ENCODE data around the gene NSG1. TPM values are rescaled to one million over a fixed set of nuclear protein-coding genes. Genes with fewer than 3 reads are reported as not detected.

NSG1 gene, protein sequence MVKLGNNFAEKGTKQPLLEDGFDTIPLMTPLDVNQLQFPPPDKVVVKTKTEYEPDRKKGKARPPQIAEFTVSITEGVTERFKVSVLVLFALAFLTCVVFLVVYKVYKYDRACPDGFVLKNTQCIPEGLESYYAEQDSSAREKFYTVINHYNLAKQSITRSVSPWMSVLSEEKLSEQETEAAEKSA
- under 1 TPM in 1 of 4 donors, not detected in 3; 0.13 TPM for total RNA-seq

DNA sequence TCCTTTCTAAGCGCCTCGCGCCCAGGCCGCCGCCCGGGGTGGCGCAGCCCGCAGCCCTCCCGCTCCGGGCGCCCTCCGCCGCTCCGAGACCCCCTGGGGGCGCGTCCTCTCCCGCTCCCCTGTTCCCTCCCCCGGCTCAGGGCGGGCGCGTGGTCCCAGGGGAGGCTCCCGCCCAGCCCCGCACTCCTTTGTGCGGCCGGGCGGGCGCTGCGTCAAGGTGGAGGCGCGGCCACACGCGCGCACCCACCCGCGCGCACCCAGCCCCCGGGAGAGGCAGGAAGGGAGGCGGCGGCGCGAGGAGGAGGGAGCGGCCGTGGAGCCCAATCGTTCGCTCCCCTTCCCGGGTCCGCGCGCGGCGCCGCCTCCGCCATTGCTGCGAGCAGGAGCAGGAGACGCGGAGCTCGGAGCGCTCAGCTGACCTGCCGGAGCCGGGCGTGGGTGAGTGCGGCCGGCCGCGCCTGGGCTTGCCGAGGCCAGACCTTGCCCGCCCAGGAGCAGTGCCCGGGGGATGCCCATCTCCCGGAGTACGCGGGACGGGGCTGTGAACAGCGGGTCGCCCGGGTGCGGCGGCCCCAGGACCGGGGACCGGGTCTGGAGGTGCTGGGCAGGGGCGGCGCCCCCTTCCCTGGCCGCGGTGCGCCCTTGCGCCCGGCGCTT is at the start of gene NSG1:
NSG1 (plus strand) TSS at position 367 of the 657 bp plus-strand sequence. CDS start 528 bp downstream, outside the sequence.
- Histone ChIP-seq H3K4me1 (peaks cover 8 to 13% of the 10 kb centered on the region in 2 donors), H3K27ac (no peak within 1 kb of the TSS), H3K27me3 (peaks cover 42 to 54% (median 53%) of the 10 kb centered on the region in 3 donors), H3K9me3 (no peaks in the 10 kb centered on the region), H3K4me3 (peak within 1 kb of the TSS; percentile 35 to 56 (median 40)), H3K36me3 (no peaks in the 10 kb centered on the region)
- intact Hi-C loops (cut with DNase I; ENCODE audit: low total_unique reads): no loop called here
- in situ Hi-C loops (cut with MboI; ENCODE audit: low sequenced_read_pairs in 4 of 4): no loop called here
- ATAC-seq (no peak), DNase-seq (no peak)
- no peak for TF ChIP-seq POLR2A (IDR thresholded peaks at IDR 0.05)
- TF ChIP-seq, protein P1, sequence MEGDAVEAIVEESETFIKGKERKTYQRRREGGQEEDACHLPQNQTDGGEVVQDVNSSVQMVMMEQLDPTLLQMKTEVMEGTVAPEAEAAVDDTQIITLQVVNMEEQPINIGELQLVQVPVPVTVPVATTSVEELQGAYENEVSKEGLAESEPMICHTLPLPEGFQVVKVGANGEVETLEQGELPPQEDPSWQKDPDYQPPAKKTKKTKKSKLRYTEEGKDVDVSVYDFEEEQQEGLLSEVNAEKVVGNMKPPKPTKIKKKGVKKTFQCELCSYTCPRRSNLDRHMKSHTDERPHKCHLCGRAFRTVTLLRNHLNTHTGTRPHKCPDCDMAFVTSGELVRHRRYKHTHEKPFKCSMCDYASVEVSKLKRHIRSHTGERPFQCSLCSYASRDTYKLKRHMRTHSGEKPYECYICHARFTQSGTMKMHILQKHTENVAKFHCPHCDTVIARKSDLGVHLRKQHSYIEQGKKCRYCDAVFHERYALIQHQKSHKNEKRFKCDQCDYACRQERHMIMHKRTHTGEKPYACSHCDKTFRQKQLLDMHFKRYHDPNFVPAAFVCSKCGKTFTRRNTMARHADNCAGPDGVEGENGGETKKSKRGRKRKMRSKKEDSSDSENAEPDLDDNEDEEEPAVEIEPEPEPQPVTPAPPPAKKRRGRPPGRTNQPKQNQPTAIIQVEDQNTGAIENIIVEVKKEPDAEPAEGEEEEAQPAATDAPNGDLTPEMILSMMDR (IDR thresholded peaks at IDR 0.05 in 4 of 5, conservative IDR thresholded peaks at IDR 0.05 in 1 of 5): no peak

DNA sequence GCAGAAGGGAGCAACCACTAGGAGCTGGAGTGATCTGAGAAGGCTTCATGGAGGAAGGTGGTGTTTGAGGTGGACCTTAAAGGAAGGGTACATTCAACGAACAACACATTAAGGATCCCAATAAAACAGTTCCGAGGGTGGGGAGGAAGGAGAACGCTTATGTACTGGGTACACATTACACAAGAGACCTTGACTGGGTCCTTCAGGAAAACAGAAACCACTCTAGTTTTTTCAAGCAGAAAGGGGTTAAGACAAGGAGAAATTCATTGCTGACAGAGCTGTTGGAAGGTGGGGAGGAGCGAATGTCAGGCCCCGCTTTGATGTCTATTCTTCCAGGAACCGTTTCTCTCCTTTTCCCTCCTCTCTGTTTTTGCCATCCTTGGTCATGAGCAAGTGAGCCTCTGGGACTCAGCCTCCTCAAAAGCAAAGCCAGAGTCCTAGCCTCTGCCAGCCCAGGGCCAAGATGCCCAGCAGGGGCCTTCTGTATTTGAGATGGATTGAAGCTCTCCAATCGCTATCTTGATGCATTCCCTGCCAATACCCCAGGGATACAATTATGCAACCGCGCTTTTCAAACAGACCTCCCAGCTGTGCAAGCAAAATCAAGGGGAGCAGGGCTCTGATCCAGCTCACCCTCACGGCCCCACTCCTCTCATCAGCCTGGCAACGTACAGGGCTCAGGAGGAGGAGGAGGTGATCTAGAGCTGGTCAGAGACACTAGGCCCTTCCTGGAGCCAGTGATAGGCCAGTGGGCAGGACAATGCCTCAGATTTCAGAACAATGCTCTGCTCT is 48.5 kb upstream of the NSG1 start:
- TF ChIP-seq, protein P1 (IDR thresholded peaks at IDR 0.05 in 4 of 5, conservative IDR thresholded peaks at IDR 0.05 in 1 of 5): no peak
- TF ChIP-seq POLR2A (IDR thresholded peaks at IDR 0.05): no peak
- in situ Hi-C loops (cut with MboI; ENCODE audit: low sequenced_read_pairs in 4 of 4) (loop anchor here (5.0 to 10.0 kb wide), 2 partner anchors 84 to 86 kb away; no protein-coding TSS in a partner anchor), intact Hi-C loops (cut with DNase I; ENCODE audit: low total_unique reads) (no loop called here)
- ATAC-seq (no peak), DNase-seq (no peak)
- no peak overlapping the region for H3K4me3 ChIP-seq
- no peaks in the 10 kb centered on the region for H3K9me3 ChIP-seq
- no peaks in the 10 kb centered on the region for H3K36me3 ChIP-seq
- no peak overlapping the region for H3K27ac ChIP-seq
- no peaks in the 10 kb centered on the region for H3K4me1 ChIP-seq
- H3K27me3 ChIP-seq: no peaks in the 10 kb centered on the region

DNA sequence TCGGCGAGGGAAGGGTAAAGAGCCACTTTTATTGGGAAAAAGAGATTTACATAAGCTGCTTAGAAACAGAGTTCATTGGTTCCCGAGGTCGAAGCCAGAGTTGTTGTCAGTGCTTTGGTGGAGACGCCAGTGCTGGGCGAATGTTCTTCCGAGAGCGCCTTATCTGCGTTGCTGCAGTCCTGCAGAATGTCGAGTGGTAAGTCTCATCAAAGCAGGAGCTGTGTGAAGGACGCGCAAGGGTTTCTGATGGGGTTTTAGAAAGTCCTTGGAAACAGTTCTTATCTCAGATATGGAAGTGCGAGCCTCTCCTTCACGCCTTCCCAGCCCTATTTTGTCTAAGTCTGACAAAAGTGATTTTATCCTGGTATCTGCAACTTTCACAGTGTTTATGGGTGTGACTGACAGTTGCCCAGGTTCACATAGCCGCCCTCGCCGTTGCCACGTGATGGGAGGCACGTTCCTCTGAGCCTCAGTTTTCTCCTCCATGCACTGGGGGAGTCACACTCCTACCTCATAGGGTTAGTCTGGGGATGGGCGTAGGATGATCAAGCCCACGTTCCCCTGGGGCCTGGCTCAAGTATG is 47.3 kb upstream of the NSG1 start:
- no peak overlapping the region for H3K4me3 ChIP-seq
- no peaks in the 10 kb centered on the region for H3K4me1 ChIP-seq
- no peaks in the 10 kb centered on the region for H3K36me3 ChIP-seq
- ATAC-seq (no peak), DNase-seq (no peak)
- no peaks in the 10 kb centered on the region for H3K27me3 ChIP-seq
- H3K27ac ChIP-seq: no peak overlapping the region
- intact Hi-C loops (cut with DNase I; ENCODE audit: low total_unique reads) (no loop called here), in situ Hi-C loops (cut with MboI; ENCODE audit: low sequenced_read_pairs in 4 of 4) (loop anchor here (5.0 to 10.0 kb wide), 2 partner anchors 85 to 87 kb away; no protein-coding TSS in a partner anchor)
- TF ChIP-seq POLR2A (IDR thresholded peaks at IDR 0.05): no peak
- TF ChIP-seq, protein P1 (IDR thresholded peaks at IDR 0.05 in 4 of 5, conservative IDR thresholded peaks at IDR 0.05 in 1 of 5): no peak
- H3K9me3 ChIP-seq: no peaks in the 10 kb centered on the region

DNA sequence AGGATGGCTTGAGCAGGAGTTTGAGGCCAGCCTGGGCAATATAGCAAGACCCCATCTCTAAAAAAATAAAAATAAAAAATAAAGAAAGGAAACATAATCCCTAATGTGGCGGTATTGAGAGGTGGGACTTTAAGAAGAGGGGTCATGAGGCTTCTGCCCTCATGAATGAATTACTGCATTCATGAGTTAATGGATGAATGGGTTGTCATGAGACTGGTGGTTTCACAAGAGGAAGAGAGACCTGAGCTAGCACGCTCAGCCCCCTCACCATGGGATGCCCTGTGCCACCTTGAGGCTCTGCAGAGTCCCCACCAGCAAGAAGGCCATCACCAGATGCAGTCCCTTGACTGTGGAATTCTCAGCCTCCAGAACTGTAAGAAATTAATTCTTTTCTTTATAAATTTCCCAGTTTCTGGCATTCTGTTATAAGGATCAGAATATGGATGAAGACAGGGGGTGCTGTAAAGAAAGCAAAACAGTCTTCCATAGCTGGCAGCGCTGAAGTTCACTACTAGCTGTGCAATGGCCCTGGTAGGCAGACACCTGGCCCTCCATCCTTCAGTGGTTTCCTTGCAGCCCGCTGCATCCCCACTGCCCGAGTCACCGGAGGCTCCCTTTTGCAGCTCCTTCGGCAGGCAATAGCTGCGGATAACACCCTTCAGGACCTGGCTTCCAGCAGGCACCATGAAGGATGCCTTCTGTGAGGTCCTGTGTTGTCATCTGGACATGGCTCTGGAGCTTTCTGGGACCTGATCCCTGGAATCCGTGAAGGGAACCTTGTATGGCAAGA is 44.8 kb upstream of the NSG1 start:
- TF ChIP-seq POLR2A (IDR thresholded peaks at IDR 0.05): no peak
- TF ChIP-seq, protein P1 (IDR thresholded peaks at IDR 0.05 in 4 of 5, conservative IDR thresholded peaks at IDR 0.05 in 1 of 5): no peak
- no peaks in the 10 kb centered on the region for H3K9me3 ChIP-seq
- H3K36me3 ChIP-seq: no peaks in the 10 kb centered on the region
- in situ Hi-C loops (cut with MboI; ENCODE audit: low sequenced_read_pairs in 4 of 4): no loop called here
- no peak overlapping the region for H3K27ac ChIP-seq
- H3K27me3 ChIP-seq: no peaks in the 10 kb centered on the region
- ATAC-seq (no peak), DNase-seq (no peak)
- no peak overlapping the region for H3K4me3 ChIP-seq
- intact Hi-C loops (cut with DNase I; ENCODE audit: low total_unique reads): no loop called here
- no peaks in the 10 kb centered on the region for H3K4me1 ChIP-seq

Data from gastrocnemius medialis (tissue), 4 donors.